ENCODE measurements around the gene OTOGL.

DNA sequence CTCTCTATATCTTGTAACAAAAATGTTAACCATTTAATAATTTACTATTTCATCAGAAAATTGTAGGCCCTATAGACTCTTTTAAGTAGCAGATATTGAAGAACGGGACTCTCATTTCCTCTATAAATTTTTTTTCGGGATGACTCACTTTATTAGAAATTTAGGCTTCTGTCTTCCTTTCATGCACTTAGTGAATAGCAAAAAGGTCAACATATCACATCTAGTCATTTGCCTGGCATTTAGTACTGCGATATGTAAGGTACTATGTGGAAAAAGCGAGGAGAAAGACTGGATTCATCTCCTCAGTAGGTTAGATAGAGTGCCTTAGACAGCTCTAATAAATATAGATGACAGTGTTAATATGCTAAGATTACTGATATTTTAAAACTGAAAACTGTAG, 178.4 kb downstream of the OTOGL start:
- TF ChIP-seq BHLHE40 (IDR thresholded peaks at IDR 0.05; ENCODE audit: borderline replicate concordance) (no peak), FOXA1 (IDR thresholded peaks at IDR 0.05) (no peak), NFRKB (IDR thresholded peaks at IDR 0.05) (no peak), LEF1 (IDR thresholded peaks at IDR 0.05; ENCODE audit: borderline replicate concordance) (no peak), ELF4 (IDR thresholded peaks at IDR 0.05) (no peak)

Data from HEK293T (cell line).